Panc1 (cell line): ENCODE measurements around the gene CEP250.

Experiments
- CTCF ChIP-seq: fragments of 450-650 bp; IDR thresholded peaks from 2 replicates; pipeline ENCODE4 v1.5.1; 2017; ENCODE audit warnings: mild to moderate bottlenecking
- POLR2AphosphoS5 ChIP-seq: IDR thresholded peaks from 2 replicates; pipeline ENCODE4 v1.6.1; 2012; ENCODE audit warnings: mild to moderate bottlenecking, low read depth, low read length, moderate library complexity
- REST ChIP-seq, 2 experiments: IDR thresholded peaks; 2 replicates each; pipeline ENCODE4 v1.6.1; 2011 to 2012; ENCODE audit warnings: low read depth in 2 of 2, control low read depth in 1 of 2, low read length in 1 of 2, mild to moderate bottlenecking in 1 of 2, moderate library complexity in 1 of 2; ENCODE audit not compliant: insufficient read depth in 1 of 2

GRCh38 chr20:35408270-35408669 lies 47.1 kb upstream of the CEP250 start:
- no peak for TF ChIP-seq CTCF
- TF ChIP-seq POLR2AphosphoS5: no peak
- no peak for TF ChIP-seq REST (IDR thresholded peaks at IDR 0.05; ENCODE audit: insufficient read depth in 1 of 2, low read depth in 2 of 2, low read length in 1 of 2)
